Muscle layer of duodenum (tissue), 2 donors: Measurements from ENCODE around the gene BEST4.

Experiments used
- H3K27ac ChIP-seq: one replicate; pipeline ENCODE4 v1.7.0; 2013; ENCODE audit warnings: mild to moderate bottlenecking, low read length
- H3K27me3 ChIP-seq: one replicate; pipeline ENCODE4 v1.7.0; 2013; ENCODE audit warnings: low read depth, mild to moderate bottlenecking, control low read depth, low read length
- H3K36me3 ChIP-seq, 2 donors: one replicate each; pipeline ENCODE4 v1.7.0; 2013; ENCODE audit warnings: low read length in 2 of 2, control low read depth in 1 of 2, mild to moderate bottlenecking in 1 of 2; ENCODE audit not compliant: insufficient read depth in 2 of 2, control insufficient read depth in 1 of 2
- H3K4me1 ChIP-seq, 2 donors: one replicate each; pipeline ENCODE4 v1.7.0; 2013; ENCODE audit warnings: low read length in 2 of 2, mild to moderate bottlenecking in 2 of 2, control low read depth in 1 of 2, moderate library complexity in 1 of 2; ENCODE audit not compliant: insufficient read depth in 2 of 2, control insufficient read depth in 1 of 2
- H3K4me3 ChIP-seq, 2 donors: one replicate each; pipeline ENCODE4 v1.7.0; 2013; ENCODE audit warnings: low read length in 2 of 2, low read depth in 1 of 2, mild to moderate bottlenecking in 1 of 2
- H3K9me3 ChIP-seq, 2 donors: one replicate each; pipeline ENCODE4 v1.7.0; 2013; ENCODE audit warnings: low read length in 2 of 2, control low read depth in 1 of 2, mild to moderate bottlenecking in 1 of 2; ENCODE audit not compliant: control insufficient read depth in 1 of 2
- donor health status: healthy.

The BEST4 gene

DNA sequence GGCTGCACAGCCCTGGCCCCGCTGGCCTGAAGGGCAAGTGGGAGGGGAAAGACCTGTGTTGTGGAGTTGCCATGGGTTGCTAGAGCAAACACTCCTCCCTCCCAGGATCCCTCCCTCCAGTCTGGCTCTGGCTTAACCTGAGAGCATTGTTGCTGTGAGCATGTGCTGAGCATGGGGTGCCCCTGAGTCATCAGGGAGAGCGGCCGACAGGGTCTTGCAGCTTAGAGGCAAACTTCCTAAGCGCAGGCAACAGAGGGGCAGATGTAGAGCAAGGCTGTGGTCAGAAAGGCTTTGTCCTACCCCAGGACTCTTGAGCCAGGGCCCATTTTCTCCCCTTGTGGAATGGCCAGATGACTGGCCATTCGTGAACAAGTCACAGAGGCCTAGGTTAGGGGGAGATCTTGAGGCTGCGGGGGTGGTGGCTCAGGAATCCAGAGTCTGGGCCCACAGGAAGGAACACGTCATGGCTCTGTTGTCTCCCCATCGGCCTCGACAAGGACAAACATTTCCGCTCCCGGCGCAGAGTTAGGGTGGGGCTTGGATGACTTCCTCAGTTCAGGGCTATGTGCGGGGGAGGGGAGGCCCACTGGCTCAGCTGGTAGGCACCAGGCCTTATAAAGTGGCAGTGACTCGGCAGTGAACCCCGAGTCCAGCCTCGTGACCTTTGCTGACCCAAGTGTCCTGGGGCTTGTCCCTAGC is 19.5 kb upstream of the BEST4 start:
- H3K9me3 ChIP-seq: no peaks in the 10 kb centered on the region
- no peaks in the 10 kb centered on the region for H3K27me3 ChIP-seq
- H3K27ac ChIP-seq: peak overlapping the region; percentile 100
- peaks cover 29 to 57% of the 10 kb centered on the region in 2 donors for H3K36me3 ChIP-seq
- peaks cover 40 to 70% of the 10 kb centered on the region in 2 donors for H3K4me1 ChIP-seq
- H3K4me3 ChIP-seq: peak overlapping the region; percentile 33 to 55

DNA sequence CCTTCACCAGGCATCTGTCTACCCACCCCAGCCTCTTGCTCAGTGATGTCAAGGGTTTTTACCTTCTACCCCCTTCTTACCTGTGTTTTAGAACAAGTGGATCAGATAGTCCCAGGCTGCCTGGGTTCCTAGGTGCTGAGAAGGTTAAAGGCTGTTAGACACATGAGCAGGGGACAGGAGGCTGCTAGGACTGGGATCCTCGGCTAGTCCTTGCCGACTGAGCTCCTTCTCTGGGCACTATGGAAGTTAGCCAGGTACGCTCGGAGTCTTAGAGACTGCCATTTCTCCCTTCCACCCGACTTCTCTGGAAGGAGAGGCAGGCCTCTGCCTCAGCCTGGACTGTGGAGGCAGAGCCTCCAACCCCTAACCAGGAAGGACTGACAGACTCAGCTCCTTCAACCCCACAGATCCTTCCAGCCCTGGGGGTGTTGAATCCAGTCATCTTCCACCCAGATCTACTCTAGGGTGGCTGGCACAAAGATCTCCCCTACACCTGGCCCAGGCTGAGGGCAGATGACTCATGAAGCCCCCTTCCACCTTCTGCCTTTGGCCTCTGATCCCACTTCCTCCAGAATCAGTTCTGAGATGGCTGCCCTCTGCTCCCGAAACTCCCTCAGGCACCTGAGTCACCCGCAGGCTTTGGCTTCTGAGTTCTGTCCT is 18.9 kb upstream of the BEST4 start, which contains the start of gene DYNLT4:
TSS of gene DYNLT4 (minus strand) at position 648 of the 660 bp plus-strand sequence. CDS start 683 bp downstream, outside the sequence.
- Histone ChIP-seq H3K4me1 (peaks cover 40 to 71% of the 10 kb centered on the region in 2 donors), H3K4me3 (peak within 1 kb of the TSS; percentile 33 to 55), H3K27ac (peak within 1 kb of the TSS; percentile 100), H3K27me3 (no peaks in the 10 kb centered on the region), H3K36me3 (peaks cover 30 to 58% of the 10 kb centered on the region in 2 donors), H3K9me3 (no peaks in the 10 kb centered on the region)

DNA sequence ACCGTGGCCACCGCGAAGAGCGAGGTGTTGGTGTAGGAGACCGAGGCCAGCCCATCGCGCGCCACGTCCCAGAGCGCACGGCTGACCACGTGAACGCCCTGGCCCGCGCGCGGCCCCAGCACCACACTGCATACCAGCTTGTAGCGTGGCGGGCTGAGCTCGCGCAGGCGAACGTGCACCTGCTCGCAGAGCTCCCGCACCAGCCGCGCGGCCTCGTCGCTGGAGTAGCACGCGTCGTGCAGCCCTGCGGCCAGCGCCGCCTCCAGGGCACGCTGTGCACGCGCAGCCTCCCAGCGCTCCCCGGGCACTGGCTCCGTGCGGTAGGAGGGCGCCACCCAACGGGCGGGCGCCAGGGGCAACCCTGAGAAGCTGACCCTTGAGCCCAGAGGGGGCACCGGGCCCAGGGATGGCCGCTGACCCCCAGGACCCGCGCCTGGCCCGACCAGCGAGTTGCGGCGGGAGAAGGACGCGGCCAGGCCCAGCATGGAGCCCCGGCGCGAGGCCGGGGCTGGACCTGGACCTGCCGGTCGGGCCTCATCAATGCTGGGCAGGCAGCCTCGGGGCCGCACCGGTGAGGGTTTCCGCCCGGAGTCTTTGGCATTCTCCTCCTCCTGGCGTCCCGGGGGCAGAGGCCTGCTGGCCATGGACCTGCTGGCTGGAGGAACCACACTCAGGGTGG is 18.2 kb upstream of the BEST4 start:
- H3K27ac ChIP-seq: peak overlapping the region; percentile 100
- no peaks in the 10 kb centered on the region for H3K27me3 ChIP-seq
- no peaks in the 10 kb centered on the region for H3K9me3 ChIP-seq
- peaks cover 40 to 66% of the 10 kb centered on the region in 2 donors for H3K4me1 ChIP-seq
- H3K4me3 ChIP-seq: peak overlapping the region; percentile 14 to 15
- H3K36me3 ChIP-seq: peaks cover 30 to 58% of the 10 kb centered on the region in 2 donors

DNA sequence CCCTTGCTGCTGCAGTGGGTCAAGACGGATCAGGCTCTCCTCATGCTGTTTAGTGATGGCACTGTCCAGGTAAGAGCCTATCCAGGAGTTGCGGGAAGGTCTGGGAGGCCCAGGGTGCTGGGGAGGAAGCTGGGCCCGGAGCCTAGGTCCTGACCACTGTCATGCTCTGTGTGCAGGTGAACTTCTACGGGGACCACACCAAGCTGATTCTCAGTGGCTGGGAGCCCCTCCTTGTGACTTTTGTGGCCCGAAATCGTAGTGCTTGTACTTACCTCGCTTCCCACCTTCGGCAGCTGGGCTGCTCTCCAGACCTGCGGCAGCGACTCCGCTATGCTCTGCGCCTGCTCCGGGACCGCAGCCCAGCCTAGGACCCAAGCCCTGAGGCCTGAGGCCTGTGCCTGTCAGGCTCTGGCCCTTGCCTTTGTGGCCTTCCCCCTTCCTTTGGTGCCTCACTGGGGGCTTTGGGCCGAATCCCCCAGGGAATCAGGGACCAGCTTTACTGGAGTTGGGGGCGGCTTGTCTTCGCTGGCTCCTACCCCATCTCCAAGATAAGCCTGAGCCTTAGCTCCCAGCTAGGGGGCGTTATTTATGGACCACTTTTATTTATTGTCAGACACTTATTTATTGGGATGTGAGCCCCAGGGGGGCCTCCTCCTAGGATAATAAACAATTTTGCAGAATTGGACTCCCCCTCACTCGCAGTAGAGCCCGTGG is 17.5 kb upstream of the BEST4 start:
- Histone ChIP-seq H3K4me1 (peaks cover 38 to 61% of the 10 kb centered on the region in 2 donors), H3K4me3 (peak overlapping the region in 1 of 2 donors; percentile 15), H3K9me3 (no peaks in the 10 kb centered on the region), H3K27me3 (no peaks in the 10 kb centered on the region), H3K27ac (no peak overlapping the region), H3K36me3 (peaks cover 30 to 58% of the 10 kb centered on the region in 2 donors)

DNA sequence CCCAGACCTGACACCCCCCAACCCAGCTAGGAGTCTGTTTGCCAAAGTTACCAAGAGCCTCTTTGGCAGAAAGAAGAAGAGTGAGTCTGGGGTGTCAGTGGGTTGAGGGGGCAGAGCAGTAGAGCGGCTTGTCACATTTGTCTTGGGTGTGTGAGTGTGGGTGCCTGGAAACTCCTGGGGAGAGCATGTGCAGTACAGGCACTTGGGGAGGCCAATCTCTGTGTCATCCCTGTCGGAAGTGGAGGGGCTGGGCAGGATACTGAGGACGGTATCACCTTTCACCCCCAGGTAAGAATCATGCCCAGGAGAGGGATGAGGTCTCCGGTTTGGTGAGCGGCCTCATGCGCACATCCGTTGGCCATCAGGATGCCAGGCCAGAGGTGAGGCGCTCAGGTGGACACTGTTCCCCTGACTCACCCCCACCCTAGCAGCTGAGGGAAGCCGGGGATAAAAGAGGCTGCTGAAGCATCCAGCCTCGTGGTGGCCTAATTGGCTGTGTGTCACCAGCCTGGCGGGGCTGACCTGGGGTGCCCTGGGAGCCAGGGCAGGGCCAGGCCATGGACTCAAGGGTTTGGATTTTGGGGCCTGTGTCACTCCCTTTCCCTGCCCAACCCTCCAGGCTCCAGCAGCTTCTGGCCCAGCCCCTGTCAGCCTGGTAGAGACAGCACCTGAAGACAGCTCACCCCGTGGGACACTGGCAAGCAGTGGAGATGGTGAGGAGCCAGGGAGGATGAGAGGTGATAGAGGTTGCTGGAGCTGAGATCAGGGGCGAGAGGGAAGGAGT is 15.5 kb upstream of the BEST4 start:
- peaks cover 19 to 42% of the 10 kb centered on the region in 2 donors for H3K4me1 ChIP-seq
- peak overlapping the region in 1 of 2 donors; percentile 80 for H3K4me3 ChIP-seq
- H3K27me3 ChIP-seq: no peaks in the 10 kb centered on the region
- H3K27ac ChIP-seq: peak overlapping the region; percentile 45
- H3K36me3 ChIP-seq: peaks cover 30 to 53% of the 10 kb centered on the region in 2 donors
- no peaks in the 10 kb centered on the region for H3K9me3 ChIP-seq

DNA sequence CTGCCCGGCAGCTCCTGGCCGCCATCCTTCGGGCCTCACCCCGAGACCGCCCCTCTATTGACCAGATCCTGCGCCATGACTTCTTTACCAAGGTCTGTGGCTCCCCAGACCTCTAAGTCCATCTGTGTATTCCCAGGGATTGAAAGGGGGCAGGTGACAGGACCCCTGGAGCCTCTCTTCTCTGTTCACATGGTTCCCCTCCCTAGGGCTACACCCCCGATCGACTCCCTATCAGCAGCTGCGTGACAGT is 15.0 kb upstream of the BEST4 start:
- no peaks in the 10 kb centered on the region for H3K27me3 ChIP-seq
- no peaks in the 10 kb centered on the region for H3K9me3 ChIP-seq
- H3K4me3 ChIP-seq: peak overlapping the region in 1 of 2 donors; percentile 80
- H3K36me3 ChIP-seq: peaks cover 30 to 49% of the 10 kb centered on the region in 2 donors
- peaks cover 16 to 37% of the 10 kb centered on the region in 2 donors for H3K4me1 ChIP-seq
- H3K27ac ChIP-seq: peak overlapping the region; percentile 28

DNA sequence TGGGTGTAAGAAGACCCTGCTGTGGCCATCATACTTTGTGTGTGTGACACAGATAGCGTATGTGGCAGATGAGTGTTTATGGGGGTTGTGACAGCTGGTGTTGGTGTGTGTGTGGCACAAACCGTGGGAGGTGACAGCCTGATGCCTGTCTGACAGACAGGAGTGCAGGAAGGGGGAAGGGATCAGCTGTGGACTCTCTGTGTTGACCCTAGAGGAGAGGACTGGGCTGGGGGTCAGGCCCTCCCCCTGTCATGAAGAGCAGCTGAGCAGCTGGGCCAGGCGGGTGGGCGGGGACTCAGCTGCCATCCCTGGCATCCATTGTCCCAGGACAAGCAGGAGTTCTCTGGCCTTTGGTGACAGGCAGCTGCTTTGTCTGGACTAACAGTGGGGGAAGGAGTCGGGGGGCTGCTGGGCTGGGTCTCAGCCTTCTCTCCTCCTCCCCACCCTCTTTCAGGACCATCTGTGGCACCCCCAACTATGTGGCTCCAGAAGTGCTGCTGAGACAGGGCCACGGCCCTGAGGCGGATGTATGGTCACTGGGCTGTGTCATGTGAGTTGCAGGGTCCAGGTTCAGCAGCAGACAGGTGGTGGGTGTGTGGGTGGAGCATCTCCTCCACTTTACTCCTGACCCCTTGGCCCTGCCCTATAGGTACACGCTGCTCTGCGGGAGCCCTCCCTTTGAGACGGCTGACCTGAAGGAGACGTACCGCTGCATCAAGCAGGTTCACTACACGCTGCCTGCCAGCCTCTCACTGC is 14.5 kb upstream of the BEST4 start:
- Histone ChIP-seq H3K27me3 (no peaks in the 10 kb centered on the region), H3K9me3 (no peaks in the 10 kb centered on the region), H3K4me3 (peak overlapping the region; percentile 80 to 83), H3K27ac (peak overlapping the region; percentile 28), H3K4me1 (peaks cover 12 to 34% of the 10 kb centered on the region in 2 donors), H3K36me3 (peaks cover 30 to 45% of the 10 kb centered on the region in 2 donors)

DNA sequence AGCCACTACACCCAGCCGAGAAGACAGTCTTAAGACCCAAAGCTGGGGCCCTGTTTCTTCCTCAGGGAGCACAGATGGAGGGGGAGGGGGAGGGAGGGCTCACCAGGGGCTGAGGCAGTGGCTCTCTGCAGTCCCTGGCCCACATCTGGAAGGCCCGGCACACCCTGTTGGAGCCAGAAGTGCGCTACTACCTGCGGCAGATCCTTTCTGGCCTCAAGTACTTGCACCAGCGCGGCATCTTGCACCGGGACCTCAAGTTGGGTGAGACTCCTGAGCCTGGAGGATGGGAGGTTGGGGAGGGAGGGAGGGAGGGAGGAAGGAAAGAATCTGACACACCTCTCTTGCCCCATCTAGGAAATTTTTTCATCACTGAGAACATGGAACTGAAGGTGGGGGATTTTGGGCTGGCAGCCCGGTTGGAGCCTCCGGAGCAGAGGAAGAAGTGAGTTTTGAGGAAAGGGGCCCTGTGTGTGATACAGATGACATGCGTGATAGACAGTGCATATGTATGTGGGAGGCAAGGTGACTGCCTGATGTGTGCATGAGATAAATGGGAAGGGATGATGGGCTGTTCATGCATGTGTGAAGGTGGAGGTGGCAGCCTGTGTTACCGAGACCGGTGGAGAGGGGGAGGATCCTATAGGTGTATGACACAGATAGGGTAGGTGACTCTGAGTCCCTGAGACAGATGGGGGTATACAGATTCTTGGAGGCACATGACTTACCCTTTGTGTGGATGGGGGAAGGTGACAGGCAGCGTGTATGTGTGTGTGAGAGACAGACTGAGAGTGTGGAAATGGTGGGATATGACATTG is 13.7 kb upstream of the BEST4 start:
- H3K27me3 ChIP-seq: no peaks in the 10 kb centered on the region
- no peaks in the 10 kb centered on the region for H3K9me3 ChIP-seq
- H3K4me1 ChIP-seq: peaks cover 4 to 31% of the 10 kb centered on the region in 2 donors
- peak overlapping the region; percentile 80 to 83 for H3K4me3 ChIP-seq
- peak overlapping the region; percentile 28 for H3K27ac ChIP-seq
- peaks cover 28 to 41% of the 10 kb centered on the region in 2 donors for H3K36me3 ChIP-seq

DNA sequence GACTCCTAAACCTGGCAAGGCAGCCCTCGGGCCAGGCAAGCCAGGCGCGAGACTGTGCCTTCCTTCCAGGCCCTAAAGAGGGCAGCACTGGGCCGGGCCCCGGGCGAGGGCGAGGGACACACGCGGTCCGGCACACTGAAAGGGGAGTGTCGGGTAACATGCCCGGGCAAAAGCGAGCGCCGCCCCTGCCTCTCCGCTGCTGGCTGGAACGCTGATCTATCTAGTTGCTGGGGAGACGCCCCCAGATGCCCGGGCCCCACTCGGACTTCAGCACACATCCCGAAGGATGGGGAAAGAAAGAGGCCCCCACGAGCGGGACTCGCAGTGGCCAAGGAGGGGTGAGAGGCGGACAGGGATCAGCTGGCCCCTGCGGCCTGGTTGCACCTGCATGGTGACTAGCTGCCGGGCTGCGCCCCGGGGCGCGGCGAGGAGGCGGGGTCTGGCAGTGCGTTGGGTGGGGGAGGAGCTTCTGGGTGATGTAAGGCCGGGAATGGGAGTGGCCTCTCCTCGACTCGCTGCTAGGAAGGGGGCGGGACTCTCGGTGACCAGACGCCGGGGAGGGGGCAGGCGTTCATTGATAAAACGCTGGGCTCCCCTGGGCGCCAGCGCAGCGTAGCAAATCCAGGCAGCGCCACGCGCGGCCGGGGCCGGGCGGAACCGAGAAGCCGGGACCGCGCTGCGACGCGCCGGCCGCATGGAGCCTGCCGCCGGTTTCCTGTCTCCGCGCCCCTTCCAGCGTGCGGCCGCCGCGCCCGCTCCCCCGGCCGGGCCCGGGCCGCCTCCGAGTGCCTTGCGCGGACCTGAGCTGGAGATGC is 12.0 kb upstream of the BEST4 start, which contains the start of gene PLK3:
TSS of gene PLK3 (plus strand) at position 608 of the 815 bp plus-strand sequence. CDS start at position 695, 87 bp downstream.
- Histone ChIP-seq H3K9me3 (no peaks in the 10 kb centered on the region), H3K27me3 (no peaks in the 10 kb centered on the region), H3K36me3 (peaks cover 19 to 24% of the 10 kb centered on the region in 2 donors), H3K27ac (peak within 1 kb of the TSS; percentile 71), H3K4me1 (peaks cover 0 to 15% of the 10 kb centered on the region in 2 donors), H3K4me3 (peak within 1 kb of the TSS; percentile 80 to 83)
